GM19324 (cell line): Measurements from ENCODE around the gene SEMA3B.

ENCODE experiments used
- ATAC-seq: cut with Tn5 transposase; IDR thresholded peaks from one replicate; pipeline ENCODE4 v1.9.1; 2021; ENCODE audit warnings: mild to moderate bottlenecking, moderate library complexity; ENCODE audit not compliant: unreplicated experiment, low FRiP score

The SEMA3B gene

GRCh38 chr3:50325113-50325480 is 56.1 kb downstream of the SEMA3B start:
- no peak for ATAC-seq

- no peak for ATAC-seq
These were observed 56.7 kb downstream of the SEMA3B start for GRCh38 chr3:50325497-50326181.

GRCh38 chr3:50326182-50326541 is 57.2 kb downstream of the SEMA3B start:
- no peak for ATAC-seq

GRCh38 chr3:50327129-50327528 is 58.2 kb downstream of the SEMA3B start:
- ATAC-seq: no peak
